Mononuclear cell (primary cell): Measurements from ENCODE around the gene RGS5. TPM values are rescaled to one million over a fixed set of nuclear protein-coding genes. Genes with fewer than 3 reads are reported as not detected.

Source experiments
- H3K27me3 ChIP-seq: 2 replicates; pipeline ENCODE4 v1.6.0; 2011; ENCODE audit warnings: low read length, control low read depth; ENCODE audit not compliant: insufficient read depth
- H3K4me1 ChIP-seq: 2 replicates; pipeline ENCODE4 v1.5.1; 2011; ENCODE audit warnings: mild to moderate bottlenecking, low read length, control low read depth; ENCODE audit not compliant: insufficient read depth
- H3K4me3 ChIP-seq: 2 replicates; pipeline ENCODE4 v1.5.1; 2011; ENCODE audit warnings: mild to moderate bottlenecking, low read length, moderate library complexity
- H3K9me3 ChIP-seq: 2 replicates; pipeline ENCODE4 v1.5.1; 2011; ENCODE audit warnings: low read depth, mild to moderate bottlenecking, control low read depth, low read length
- total RNA-seq: library from RNA; depleted of rRNA; stranded (reverse); fragments of >200 nt; gene quantifications from one replicate; pipeline ENCODE4 v1.2.3, GENCODE V29; 2012

Gene RGS5
- total RNA-seq, 1 donor, result 1.4 TPM

DNA sequence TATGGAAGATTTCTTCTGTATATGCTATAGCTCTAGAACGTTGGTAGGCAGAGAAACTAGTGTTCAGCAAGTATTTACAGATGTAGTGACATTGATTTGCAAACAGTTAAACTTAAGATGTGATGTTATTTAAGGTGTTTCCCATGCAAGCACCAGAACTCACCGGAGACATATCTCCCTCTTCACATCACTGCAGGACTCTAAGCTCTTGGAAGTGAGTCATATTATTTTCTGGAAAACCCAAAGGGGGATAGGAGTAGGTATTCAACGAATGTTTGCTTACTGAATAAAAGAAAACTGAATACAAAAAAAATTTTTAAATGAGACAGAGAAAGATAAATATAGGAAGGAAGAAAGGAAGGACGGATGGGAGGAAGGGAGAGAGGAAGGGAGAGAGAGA is 108.5 kb downstream of the RGS5 start:
- no peaks in the 10 kb centered on the region for H3K9me3 ChIP-seq
- H3K4me1 ChIP-seq, result no peaks in the 10 kb centered on the region
- H3K27me3 ChIP-seq, result no peaks in the 10 kb centered on the region
- H3K4me3 ChIP-seq, result no peak overlapping the region

DNA sequence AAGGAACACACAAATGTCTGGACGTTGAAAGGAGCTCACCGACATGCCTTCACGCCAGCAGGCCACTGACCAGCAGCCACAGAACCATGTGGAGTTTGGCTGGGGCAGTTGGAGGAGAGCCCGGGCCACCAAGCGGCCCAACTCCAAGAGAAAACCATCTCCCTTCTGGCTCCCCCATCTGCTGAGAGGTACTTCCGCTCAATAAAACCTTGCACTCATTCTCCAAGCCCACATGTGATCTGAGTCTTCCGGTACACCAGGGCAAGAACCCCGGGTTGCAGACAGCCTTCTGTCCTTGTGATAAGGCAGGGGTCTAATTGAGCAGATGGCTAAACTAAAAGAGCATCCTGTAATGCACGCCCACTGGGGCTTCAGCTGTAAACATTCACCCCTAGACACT is 109.1 kb downstream of the RGS5 start:
- Histone ChIP-seq H3K4me3 (no peak overlapping the region), H3K27me3 (no peaks in the 10 kb centered on the region), H3K9me3 (no peaks in the 10 kb centered on the region), H3K4me1 (no peaks in the 10 kb centered on the region)

DNA sequence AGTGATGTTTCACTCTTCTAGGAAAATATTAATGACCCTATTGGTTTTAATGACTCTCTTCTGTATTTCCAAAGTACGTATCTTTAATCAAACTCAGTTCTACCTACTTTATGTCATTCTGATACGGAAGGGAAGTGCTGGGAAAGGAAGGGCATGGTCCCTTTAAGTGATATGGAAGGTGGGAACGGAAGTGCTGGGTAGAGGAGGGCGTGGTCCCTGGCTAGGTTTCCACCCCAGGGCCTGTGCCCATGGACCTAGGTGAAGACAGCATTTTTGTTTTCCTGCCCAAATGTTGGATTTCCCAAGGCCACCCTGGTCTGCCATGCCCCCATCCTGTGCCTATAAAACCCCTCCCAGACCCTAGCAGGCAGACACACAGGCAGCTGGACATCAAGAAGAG is 109.5 kb downstream of the RGS5 start:
- Histone ChIP-seq H3K4me1 (no peaks in the 10 kb centered on the region), H3K9me3 (no peaks in the 10 kb centered on the region), H3K27me3 (no peaks in the 10 kb centered on the region), H3K4me3 (no peak overlapping the region)

Other genes starting within 250 kb of the RGS5 start
- not detected for gene RGS4, start 133.6 kb downstream of the RGS5 start, total RNA-seq
- gene NUF2, start 119.0 kb upstream of the RGS5 start, total RNA-seq, result 0.94 TPM